CD4-positive, alpha-beta T cell (primary cell): Measurements from ENCODE around the gene GTF2A1. TPM values are rescaled to one million over a fixed set of nuclear protein-coding genes. Genes with fewer than 3 reads are reported as not detected.

Experiments
- ATAC-seq: fragments of 200-7000 bp; cut with Tn5 transposase; one replicate; pipeline ENCODE4 v1.10.0; 2022; ENCODE audit warnings: mild to moderate bottlenecking; ENCODE audit not compliant: poor library complexity
- CTCF ChIA-PET: fragments of 350-600 bp; sonication (Branson Sonifier 250); formaldehyde crosslinking; loops from one replicate; lab custom pipeline; 2021; ENCODE audit warnings: antibody characterized with exemption, inconsistent platforms; lab: Charles Lee
- POLR2A ChIA-PET: fragments of 350-600 bp; sonication (Branson Sonifier 250); formaldehyde crosslinking; loops from one replicate; lab custom pipeline; 2021; ENCODE audit warnings: antibody characterized with exemption, inconsistent platforms; lab: Charles Lee
- DNase-seq, 14 experiments: peaks; one replicate each; pipeline ENCODE4 v3.0.0-alpha.2; 2013 to 2020; ENCODE audit warnings: mixed read lengths in 2 of 14
- H3K27ac ChIP-seq, 2 donors: one replicate each; pipeline versions ENCODE4 v1.5.1 to v1.7.0; 2013; ENCODE audit warnings: low read length in 2 of 2, low read depth in 1 of 2, mild to moderate bottlenecking in 1 of 2
- H3K27me3 ChIP-seq, 2 experiments: 1 replicate in 1 of 2; 2 replicates in 1 of 2; pipeline versions ENCODE4 v1.6.1 to v1.7.0; 2013; ENCODE audit warnings: low read length in 2 of 2, control low read depth in 1 of 2, mild to moderate bottlenecking in 1 of 2, moderate library complexity in 1 of 2; ENCODE audit not compliant: insufficient read depth in 2 of 2, control insufficient read depth in 1 of 2
- H3K36me3 ChIP-seq: one replicate; pipeline ENCODE4 v1.6.1; 2013; ENCODE audit warnings: low read length, control low read depth; ENCODE audit not compliant: insufficient read depth
- H3K4me1 ChIP-seq: one replicate; pipeline ENCODE4 v1.6.1; 2013; ENCODE audit warnings: low read length, control low read depth; ENCODE audit not compliant: insufficient read depth
- H3K4me3 ChIP-seq: one replicate; pipeline ENCODE4 v1.5.1; 2013; ENCODE audit warnings: mild to moderate bottlenecking, low read length, moderate library complexity
- H3K9me3 ChIP-seq, 2 experiments: 1 replicate in 1 of 2; 2 replicates in 1 of 2; pipeline versions ENCODE4 v1.6.1 to v1.7.0; 2013; ENCODE audit warnings: low read length in 2 of 2, mild to moderate bottlenecking in 2 of 2, control low read depth in 1 of 2, moderate library complexity in 1 of 2; ENCODE audit not compliant: control insufficient read depth in 1 of 2, insufficient read depth in 1 of 2
- H3K27ac Mint-ChIP-seq: one replicate; pipeline ENCODE4 v1.8.0; 2020; ENCODE audit warnings: mixed read lengths
- H3K27me3 Mint-ChIP-seq: one replicate; pipeline ENCODE4 v1.8.0; 2021; ENCODE audit warnings: mixed read lengths
- H3K36me3 Mint-ChIP-seq: one replicate; pipeline ENCODE4 v1.8.0; 2021; ENCODE audit warnings: low read depth, mixed read lengths
- H3K4me1 Mint-ChIP-seq: one replicate; pipeline ENCODE4 v1.8.0; 2021; ENCODE audit warnings: low read depth, mixed read lengths
- H3K4me3 Mint-ChIP-seq: one replicate; pipeline ENCODE4 v1.8.0; 2020; ENCODE audit warnings: mild to moderate bottlenecking, mixed read lengths
- H3K9me3 Mint-ChIP-seq: one replicate; pipeline ENCODE4 v1.8.0; 2020; ENCODE audit warnings: mixed read lengths
- intact Hi-C, 2 experiments: fragments of 100-400 bp; cut with DNase I in 1 of 2; cut with micrococcal nuclease in 1 of 2; formaldehyde crosslinking; loops; one replicate each; pipeline versions ENCODE4 v1.15.1 to v1.9.0; 2023 to 2025; cut with DNase I, micrococcal nuclease
- total RNA-seq, 174 experiments: library from RNA in 2 of 174; stranded (reverse) in 2 of 174; gene quantifications; one replicate each; pipeline ENCODE4 v1.2.3 and lab custom pipeline; 2021 to 2026
- TF ChIP-seq, protein P1 (sequence below): fragments of 200-600 bp; IDR thresholded peaks from one replicate; pipeline ENCODE4 v1.8.0; 2022; ENCODE audit warnings: antibody characterized with exemption, mild to moderate bottlenecking

The GTF2A1 gene
- total RNA-seq, 2 experiments from 2014 or later, result 11.5 to 12.8 TPM

DNA sequence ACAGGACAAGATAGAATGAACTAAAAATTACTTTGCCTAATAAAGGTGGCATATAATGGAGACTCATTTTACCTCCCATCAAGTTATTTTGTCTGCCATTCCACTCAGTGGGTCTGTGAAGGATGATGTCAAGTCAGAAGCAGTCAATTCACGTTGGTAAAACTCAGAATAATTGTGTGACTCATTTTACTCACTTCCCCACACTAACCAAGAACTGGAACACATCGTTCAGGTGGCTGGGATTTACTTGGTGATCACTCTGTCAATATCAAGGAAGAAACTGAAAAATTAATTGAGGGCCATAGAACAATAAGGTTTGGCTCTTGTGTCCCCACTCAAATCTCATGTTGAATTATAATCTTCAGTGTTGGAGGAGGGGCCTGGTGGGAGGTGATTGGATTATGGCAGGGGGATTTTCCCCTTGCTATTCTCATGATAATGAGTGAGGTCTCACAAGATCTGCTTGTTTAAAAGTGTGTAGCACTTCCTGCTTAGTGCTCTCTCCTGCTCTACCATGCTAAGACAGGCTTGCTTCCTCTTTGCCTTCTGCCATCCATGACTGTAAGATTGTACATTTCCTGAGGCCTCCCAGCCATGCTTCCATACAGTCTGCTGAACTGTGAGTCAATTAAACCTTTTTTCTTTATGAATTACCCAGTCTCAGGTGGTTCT, 35.7 kb upstream of the GTF2A1 start:
- Mint-ChIP-seq H3K4me1 (no peaks in the 10 kb centered on the region), H3K4me3 (no peak overlapping the region), H3K27me3 (peaks cover 7% of the 10 kb centered on the region), H3K9me3 (no peaks in the 10 kb centered on the region), H3K27ac (no peak overlapping the region), H3K36me3 (no peaks in the 10 kb centered on the region)
- no peak overlapping the region for H3K4me3 ChIP-seq
- ChIA-PET POLR2A (no interaction called here), CTCF (no interaction called here)
- peak in 1 of 14 experiments; percentile 19 for DNase-seq
- H3K36me3 ChIP-seq, result no peaks in the 10 kb centered on the region
- intact Hi-C loops, result no loop called here
- H3K9me3 ChIP-seq, result no peaks in the 10 kb centered on the region
- no peaks in the 10 kb centered on the region for H3K27me3 ChIP-seq
- TF ChIP-seq, protein P1, sequence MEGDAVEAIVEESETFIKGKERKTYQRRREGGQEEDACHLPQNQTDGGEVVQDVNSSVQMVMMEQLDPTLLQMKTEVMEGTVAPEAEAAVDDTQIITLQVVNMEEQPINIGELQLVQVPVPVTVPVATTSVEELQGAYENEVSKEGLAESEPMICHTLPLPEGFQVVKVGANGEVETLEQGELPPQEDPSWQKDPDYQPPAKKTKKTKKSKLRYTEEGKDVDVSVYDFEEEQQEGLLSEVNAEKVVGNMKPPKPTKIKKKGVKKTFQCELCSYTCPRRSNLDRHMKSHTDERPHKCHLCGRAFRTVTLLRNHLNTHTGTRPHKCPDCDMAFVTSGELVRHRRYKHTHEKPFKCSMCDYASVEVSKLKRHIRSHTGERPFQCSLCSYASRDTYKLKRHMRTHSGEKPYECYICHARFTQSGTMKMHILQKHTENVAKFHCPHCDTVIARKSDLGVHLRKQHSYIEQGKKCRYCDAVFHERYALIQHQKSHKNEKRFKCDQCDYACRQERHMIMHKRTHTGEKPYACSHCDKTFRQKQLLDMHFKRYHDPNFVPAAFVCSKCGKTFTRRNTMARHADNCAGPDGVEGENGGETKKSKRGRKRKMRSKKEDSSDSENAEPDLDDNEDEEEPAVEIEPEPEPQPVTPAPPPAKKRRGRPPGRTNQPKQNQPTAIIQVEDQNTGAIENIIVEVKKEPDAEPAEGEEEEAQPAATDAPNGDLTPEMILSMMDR, result no peak
- no peak overlapping the region for H3K27ac ChIP-seq
- no peak for ATAC-seq
- no peaks in the 10 kb centered on the region for H3K4me1 ChIP-seq

DNA sequence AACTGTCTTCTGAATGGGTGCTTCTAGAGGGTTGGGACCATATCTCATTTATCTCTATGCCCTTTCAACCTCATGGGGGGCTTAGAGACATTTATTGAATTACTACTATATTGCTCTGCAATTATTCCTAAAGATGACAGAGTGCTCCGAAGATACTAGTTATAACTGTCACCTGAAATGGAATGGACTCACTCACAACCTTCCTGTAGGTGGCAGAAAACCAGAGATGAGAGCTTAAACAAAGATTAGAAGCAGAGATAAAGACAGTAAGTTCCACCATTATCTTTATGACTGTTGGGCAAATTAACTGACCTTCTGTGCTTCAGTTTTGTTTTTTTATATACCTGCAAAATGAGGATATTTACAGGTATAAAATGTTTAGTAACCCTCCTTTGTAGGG, 31.5 kb upstream of the GTF2A1 start:
- no peaks in the 10 kb centered on the region for H3K9me3 ChIP-seq
- DNase-seq, result no peak

DNA sequence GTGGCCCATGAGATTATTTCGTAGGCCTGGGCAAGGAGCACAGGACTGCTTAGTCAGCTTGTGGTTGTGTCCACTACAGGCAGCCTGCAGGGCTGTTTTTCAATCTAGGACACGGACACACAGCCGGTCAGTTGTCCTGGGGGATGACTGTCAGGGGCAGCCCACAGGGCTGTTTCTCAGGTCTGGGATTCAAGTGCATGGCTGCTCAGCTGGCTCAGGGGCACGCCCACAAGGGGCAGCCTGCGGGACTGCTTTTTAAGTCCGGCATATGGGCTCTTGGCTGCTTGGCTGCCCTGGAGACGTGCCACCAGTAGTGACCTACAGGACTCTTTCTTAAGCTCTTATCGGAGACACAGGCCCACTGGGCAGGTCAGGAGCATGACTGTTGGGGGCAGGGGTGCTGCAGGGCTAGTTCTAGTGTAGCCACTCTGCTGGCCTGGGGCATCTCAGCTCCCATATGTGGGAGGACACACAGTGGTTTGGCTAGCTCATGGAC, 26.6 kb upstream of the GTF2A1 start:
- H3K27me3 Mint-ChIP-seq, result no peaks in the 10 kb centered on the region
- H3K4me3 ChIP-seq, result no peak overlapping the region
- no peaks in the 10 kb centered on the region for H3K36me3 ChIP-seq
- intact Hi-C loops, result no loop called here
- H3K4me1 Mint-ChIP-seq, result no peaks in the 10 kb centered on the region
- CTCF ChIA-PET, result no interaction called here
- no peak overlapping the region for H3K4me3 Mint-ChIP-seq
- H3K27me3 ChIP-seq, result peaks cover 0 to 4% of the 10 kb centered on the region in 2 experiments
- no peak overlapping the region for H3K27ac Mint-ChIP-seq
- H3K36me3 Mint-ChIP-seq, result no peaks in the 10 kb centered on the region
- no peak for DNase-seq
- peaks cover 0 to 17% of the 10 kb centered on the region in 2 experiments for H3K9me3 ChIP-seq
- POLR2A ChIA-PET, result no interaction called here
- ATAC-seq, result no peak
- peaks cover 7% of the 10 kb centered on the region for H3K9me3 Mint-ChIP-seq
- H3K27ac ChIP-seq, result no peak overlapping the region
- TF ChIP-seq, protein P1, result no peak
- H3K4me1 ChIP-seq, result no peaks in the 10 kb centered on the region

More for the DNA sequence above, 31.5 kb upstream of the GTF2A1 start:
- Histone ChIP-seq H3K27me3 (no peaks in the 10 kb centered on the region), H3K4me3 (no peak overlapping the region), H3K4me1 (no peaks in the 10 kb centered on the region), H3K27ac (no peak overlapping the region), H3K36me3 (no peaks in the 10 kb centered on the region)
- no peak for ATAC-seq
- CTCF ChIA-PET, result no interaction called here
- intact Hi-C loops, result no loop called here
- H3K27ac Mint-ChIP-seq, result no peak overlapping the region
- TF ChIP-seq, protein P1, result no peak
- H3K4me3 Mint-ChIP-seq, result no peak overlapping the region
- H3K27me3 Mint-ChIP-seq, result no peaks in the 10 kb centered on the region
- no peaks in the 10 kb centered on the region for H3K9me3 Mint-ChIP-seq
- POLR2A ChIA-PET, result interaction anchor here (0.9 kb wide), 1 partner anchor 33 kb away, joined by 3 read pairs; no protein-coding TSS in a partner anchor
- H3K4me1 Mint-ChIP-seq, result no peaks in the 10 kb centered on the region
- H3K36me3 Mint-ChIP-seq, result no peaks in the 10 kb centered on the region
